ENCODE data around the gene LRRC1. TPM values are rescaled to one million over a fixed set of nuclear protein-coding genes. Genes with fewer than 3 reads are reported as not detected.

Gene LRRC1
- total RNA-seq, 1 experiment from 2014 or later = 10.3 TPM

DNA sequence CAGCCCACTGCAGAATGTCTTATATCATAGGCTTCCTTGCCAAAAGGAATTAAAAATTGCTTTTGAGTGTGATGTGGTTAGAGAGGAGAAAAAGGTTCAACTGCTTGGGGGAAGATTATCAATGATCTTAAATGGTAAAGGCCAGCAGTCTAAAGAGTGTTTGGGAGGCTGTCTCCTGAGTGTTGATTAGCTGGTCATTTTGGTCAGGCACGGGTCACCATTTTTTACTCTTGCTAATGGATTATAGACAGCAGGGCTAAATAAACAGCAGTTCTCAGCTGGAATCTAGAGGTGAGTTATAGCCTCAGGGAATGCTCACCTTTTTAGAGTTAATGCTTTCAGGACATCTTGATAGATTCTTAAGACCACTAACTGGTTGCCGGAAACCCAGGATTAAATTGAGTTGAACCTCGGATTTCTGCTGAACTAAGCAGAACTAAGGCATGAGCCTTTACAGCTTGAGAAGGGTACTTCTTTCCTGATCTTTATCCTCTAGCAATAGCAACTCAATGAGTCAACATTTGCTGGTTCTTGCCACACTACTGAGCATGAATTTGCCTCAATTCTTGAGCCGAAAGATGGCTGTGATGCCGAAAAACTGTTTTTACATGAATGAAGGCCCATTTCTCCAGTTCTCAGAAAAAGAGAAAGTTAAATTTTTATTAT is 120.4 kb downstream of the LRRC1 start:
- H3K18ac ChIP-seq (ENCODE audit: insufficient read length, low read depth, low read length) = no peak overlapping the region
- no peaks in the 10 kb centered on the region for H3K27me3 ChIP-seq (ENCODE audit: insufficient read depth, low read length)
- H3K79me2 ChIP-seq (ENCODE audit: insufficient read depth, low read length) = no peaks in the 10 kb centered on the region
- Mint-ChIP-seq H3K4me1 (peaks cover 9 to 15% of the 10 kb centered on the region in 2 experiments), H3K4me3 (no peak overlapping the region), H3K27ac (no peak overlapping the region), H3K9me3 (no peaks in the 10 kb centered on the region), H3K27me3 (ENCODE audit: low read depth) (no peaks in the 10 kb centered on the region), H3K36me3 (ENCODE audit: insufficient read depth in 1 of 3, low read depth in 3 of 3) (peaks cover 0 to 4% (median 0%) of the 10 kb centered on the region in 3 experiments; a peak in 3 of 7 replicates)
- no peak overlapping the region for H4K91ac ChIP-seq (ENCODE audit: insufficient read length, low read depth, low read length)
- no peak overlapping the region for H2BK20ac ChIP-seq (ENCODE audit: low read depth, low read length, poor library complexity, severe bottlenecking)
- no peaks in the 10 kb centered on the region for H3K9me3 ChIP-seq (ENCODE audit: control insufficient read depth, low read depth, low read length)
- no peak for DNase-seq
- WGBS (ENCODE audit: extremely low coverage, insufficient read length, low lambda C conversion rate) = no CpG with 5 or more reads among the region's 5 CpGs
- H3K56ac ChIP-seq (ENCODE audit: insufficient read length, low read depth, low read length) = no peak overlapping the region
- H3K79me1 ChIP-seq (ENCODE audit: insufficient read depth, low read depth, low read length, poor library complexity, severe bottlenecking) = no peaks in the 10 kb centered on the region
- H3K27ac ChIP-seq (ENCODE audit: insufficient read length, low read depth, low read length) = no peak overlapping the region
- TF ChIP-seq, protein P1, sequence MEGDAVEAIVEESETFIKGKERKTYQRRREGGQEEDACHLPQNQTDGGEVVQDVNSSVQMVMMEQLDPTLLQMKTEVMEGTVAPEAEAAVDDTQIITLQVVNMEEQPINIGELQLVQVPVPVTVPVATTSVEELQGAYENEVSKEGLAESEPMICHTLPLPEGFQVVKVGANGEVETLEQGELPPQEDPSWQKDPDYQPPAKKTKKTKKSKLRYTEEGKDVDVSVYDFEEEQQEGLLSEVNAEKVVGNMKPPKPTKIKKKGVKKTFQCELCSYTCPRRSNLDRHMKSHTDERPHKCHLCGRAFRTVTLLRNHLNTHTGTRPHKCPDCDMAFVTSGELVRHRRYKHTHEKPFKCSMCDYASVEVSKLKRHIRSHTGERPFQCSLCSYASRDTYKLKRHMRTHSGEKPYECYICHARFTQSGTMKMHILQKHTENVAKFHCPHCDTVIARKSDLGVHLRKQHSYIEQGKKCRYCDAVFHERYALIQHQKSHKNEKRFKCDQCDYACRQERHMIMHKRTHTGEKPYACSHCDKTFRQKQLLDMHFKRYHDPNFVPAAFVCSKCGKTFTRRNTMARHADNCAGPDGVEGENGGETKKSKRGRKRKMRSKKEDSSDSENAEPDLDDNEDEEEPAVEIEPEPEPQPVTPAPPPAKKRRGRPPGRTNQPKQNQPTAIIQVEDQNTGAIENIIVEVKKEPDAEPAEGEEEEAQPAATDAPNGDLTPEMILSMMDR (conservative IDR thresholded peaks at IDR 0.05) = no peak
- H3K23me2 ChIP-seq (ENCODE audit: insufficient read length, low read depth, low read length, poor library complexity, severe bottlenecking) = no peaks in the 10 kb centered on the region
- H2BK12ac ChIP-seq (ENCODE audit: insufficient read length, low read depth, low read length) = no peak overlapping the region
- H2BK120ac ChIP-seq (ENCODE audit: low read depth, low read length, poor library complexity, severe bottlenecking) = no peak overlapping the region
- H4K8ac ChIP-seq (replicated peaks; ENCODE audit: insufficient read length, low read depth, low read length) = no peak overlapping the region
- no peak overlapping the region for H3K4ac ChIP-seq (ENCODE audit: low read depth, low read length)
- no peak overlapping the region for H2BK15ac ChIP-seq (ENCODE audit: low read depth, low read length)
- H4K20me1 ChIP-seq (ENCODE audit: control insufficient read depth, insufficient read depth, insufficient read length) = no peaks in the 10 kb centered on the region
- H4K5ac ChIP-seq (ENCODE audit: insufficient read length, low read depth, low read length) = no peak overlapping the region
- no peak overlapping the region for H3K9ac ChIP-seq (ENCODE audit: extremely low read depth, insufficient read length, low read length)
- no peaks in the 10 kb centered on the region for H3K4me1 ChIP-seq (ENCODE audit: insufficient read depth, low read length)
- H3T11ph ChIP-seq (ENCODE audit: low read length) = no peak overlapping the region
- no peak overlapping the region for H3K4me2 ChIP-seq (ENCODE audit: insufficient read depth, insufficient read length, low read length)
- H3K23ac ChIP-seq (ENCODE audit: insufficient read length, low read depth, low read length) = no peak overlapping the region
- H3K14ac ChIP-seq (ENCODE audit: insufficient read depth, low read length) = no peak overlapping the region
- no peak overlapping the region for H2AK5ac ChIP-seq (ENCODE audit: insufficient read length, low read length)
- no peak overlapping the region for H2BK5ac ChIP-seq (ENCODE audit: insufficient read length, low read length)
- H2AFZ ChIP-seq (ENCODE audit: low read length) = no peak overlapping the region

Measured in H9 (cell line).